ENCODE measurements around the gene CLPSL1.
"Not testable (repeated sequence)": the region's sequence is repeated elsewhere in the genome, so short reads cannot be mapped to it uniquely, and the experiment has no call there.

The CLPSL1 gene, protein sequence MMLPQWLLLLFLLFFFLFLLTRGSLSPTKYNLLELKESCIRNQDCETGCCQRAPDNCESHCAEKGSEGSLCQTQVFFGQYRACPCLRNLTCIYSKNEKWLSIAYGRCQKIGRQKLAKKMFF

DNA sequence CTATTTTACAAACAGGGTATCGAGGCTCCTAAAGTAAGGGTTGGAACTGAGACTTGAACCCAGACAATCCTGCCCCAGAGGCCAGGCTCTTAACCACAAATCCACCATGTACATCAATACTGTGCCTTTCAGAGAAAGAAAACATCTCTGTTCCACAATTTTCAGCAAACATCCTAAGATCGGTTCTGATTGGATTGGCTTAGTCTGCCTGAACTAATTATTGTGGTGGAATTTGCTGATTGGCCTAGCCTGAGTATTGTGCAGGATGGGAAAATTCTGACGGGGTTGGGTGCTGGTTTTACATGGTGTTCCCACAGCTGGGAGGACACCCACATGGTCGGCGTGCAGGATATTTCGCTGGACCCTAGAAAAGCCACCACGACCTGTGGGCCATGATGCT lies at the start of gene CLPSL1:
Gene CLPSL1, plus strand, starts transcription at position 301 of the 400 bp plus-strand sequence. Its CDS starts 92 bp downstream, at position 393.
- DNase-seq, result no peak

DNA sequence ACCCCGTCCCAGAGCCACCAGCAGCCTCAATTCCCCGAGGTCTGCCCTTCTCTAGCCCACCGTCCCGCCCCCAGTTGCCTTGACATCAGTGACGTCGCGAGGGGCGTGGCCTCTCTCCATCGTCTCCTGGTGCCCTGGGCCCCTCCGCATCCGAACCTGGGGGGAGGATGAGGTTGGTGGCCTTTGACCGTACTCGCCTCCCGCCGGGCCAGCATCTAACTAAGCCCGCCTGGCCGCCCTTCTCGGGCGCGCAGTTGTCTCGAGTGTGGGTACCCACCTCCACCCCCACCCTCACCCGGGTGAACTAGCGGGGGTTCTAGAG lies 49.4 kb upstream of the CLPSL1 start:
- peak; percentile 96 for DNase-seq

DNA sequence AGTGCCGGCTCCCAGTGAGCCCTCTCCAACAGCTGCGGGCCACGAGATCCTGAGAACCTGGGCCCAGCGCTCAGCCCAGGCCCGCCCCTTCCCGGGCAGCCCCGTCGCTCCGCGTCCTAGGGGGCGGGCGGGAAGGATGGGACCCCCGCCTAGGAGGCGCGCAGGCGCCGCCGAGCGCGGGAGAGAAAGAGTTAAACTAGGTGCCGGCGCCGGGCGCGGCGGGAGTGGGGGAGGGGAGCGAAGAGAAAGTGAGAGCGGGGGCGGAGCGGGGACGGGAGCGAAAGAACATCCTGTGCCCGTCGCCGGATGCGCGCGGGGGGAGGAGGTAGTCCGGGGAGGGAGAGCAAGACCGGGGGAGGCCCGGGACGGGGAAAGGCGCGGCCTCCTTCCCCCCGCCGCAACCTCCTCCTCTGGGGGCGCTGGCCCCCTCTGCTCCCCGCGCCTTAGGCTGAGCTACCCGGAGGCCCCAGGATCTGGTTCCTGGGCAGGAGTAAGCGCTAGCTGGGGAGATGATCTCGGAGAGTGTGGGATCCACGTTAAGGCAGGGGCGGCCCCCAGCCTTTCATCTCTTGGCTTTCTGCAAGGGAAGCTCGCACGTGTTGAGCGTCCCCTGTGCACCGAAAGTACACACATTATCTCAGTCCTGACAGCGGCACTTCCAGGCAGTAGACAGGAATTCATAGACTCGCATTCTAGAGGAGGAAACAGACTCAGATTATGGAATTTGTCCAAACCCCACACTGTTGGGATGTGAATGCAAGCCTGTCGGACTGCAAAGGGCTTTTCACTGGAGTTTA lies 48.9 kb upstream of the CLPSL1 start:
- DNase-seq, result peak; percentile 90

DNA sequence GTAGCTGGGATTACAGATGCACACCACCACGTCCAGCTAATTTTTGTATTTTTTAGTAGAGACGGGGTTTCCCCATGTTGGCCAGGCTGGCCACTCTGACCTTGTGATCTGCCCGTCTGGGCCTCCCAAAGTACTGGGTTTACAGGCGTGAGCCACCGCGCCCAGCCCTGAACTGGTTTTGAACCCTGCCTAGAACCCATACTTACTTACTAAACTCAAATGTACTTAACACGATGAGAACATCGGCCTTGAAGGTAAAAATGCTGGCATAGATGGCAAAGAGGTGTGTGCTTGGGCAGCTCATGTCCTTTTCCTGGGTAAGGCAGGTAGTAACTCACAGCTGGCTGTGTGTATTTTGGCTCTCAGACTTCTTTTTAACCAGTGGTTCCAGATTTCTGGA lies 47.2 kb upstream of the CLPSL1 start:
- no peak for DNase-seq

DNA sequence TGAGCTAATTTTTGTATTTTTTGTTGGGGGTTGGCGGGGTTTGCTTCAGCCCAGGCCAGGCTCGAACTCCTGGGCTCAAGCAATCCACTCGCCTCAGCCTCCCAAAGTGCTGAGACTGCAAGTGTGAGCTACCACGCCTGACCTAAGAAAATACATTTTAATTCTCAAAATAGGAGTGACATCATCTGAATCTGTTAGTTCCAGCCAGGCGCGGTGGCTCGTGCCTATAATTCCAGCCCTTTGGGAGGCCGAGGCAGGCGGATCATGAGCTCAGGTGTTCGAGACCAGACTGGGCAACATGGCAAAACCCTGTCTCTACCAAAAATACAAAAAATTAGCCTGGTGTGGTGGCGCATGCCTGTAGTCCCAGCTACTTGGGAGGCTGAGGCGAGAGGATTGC lies 46.5 kb upstream of the CLPSL1 start:
- DNase-seq, result not testable (repeated sequence)

DNA sequence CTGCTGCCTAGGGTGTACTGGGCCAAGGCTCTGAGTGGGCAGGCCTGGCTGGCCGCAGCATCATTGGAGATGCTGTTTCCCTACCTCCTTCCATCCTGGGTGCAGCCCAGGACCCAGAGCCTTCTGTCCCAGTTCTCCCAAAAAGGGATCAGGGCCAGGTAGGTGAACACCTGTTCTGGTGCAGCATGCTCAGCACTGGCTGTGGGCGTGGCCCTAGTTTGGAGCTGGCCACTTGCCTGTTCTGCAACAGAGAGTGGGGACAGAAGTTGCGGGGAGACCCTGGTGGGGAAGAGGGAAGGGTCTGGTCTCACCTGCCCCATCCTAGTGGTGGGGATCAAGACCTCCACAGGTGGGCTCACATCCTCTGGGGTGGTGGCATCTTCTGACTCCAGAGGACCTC lies 45.4 kb upstream of the CLPSL1 start:
- no peak for DNase-seq

DNA sequence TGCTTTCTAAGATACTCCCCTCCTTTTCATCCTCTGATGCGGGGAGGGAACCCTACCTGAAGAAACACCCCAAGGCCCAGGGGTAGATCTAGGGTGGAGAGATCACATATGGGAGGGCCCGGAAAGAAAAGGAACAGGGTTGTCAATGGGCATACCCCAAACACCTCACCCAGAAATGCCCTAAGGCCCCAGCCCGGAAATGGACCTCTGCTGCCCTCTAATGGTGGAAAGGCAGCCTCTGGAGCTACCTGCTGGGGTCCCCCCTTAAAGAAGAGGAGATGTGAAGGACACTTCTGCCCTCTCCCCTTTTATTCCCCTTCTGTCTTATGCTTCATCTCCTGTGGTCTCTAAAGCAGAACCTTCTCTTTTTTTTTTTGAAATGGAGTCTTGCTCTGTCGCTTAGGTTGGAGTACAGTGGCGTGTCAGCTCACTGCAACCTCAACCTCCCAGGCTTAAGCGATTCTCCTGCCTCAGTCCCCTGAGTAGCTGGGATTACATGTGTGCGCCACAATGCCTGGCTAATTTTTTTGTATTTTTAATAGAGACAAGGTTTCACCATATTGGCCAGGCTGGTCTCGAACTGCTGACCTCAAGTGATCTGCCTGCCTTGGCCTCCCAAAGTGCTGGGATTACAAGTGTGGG lies 44.4 kb upstream of the CLPSL1 start:
- DNase-seq, result peak; percentile 86

DNA sequence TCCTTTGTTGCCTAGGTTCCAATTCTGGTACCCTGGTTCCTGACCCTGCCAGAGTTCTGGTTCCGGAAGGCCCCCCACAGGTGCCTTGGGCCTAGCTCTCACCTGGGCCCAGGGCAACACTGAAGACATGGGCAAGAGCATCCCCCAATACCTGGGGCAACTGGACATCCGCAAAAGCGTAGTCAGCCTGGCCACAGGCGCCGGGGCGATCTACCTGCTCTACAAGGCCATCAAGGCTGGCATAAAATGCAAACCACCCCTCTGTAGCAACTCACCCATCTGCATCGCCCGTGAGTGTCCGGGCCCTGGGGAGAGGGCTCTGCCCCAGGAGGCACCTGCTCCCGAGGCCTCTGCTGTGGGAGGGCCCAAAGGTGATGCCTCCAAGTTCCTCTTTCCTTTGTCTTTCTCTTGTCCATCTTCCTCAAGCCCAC lies 43.8 kb upstream of the CLPSL1 start, which contains the start of gene ARMC12:
Gene ARMC12, plus strand, starts transcription at position 51 of the 431 bp plus-strand sequence. Its CDS starts 77 bp downstream, at position 128.
- no peak for DNase-seq

DNA sequence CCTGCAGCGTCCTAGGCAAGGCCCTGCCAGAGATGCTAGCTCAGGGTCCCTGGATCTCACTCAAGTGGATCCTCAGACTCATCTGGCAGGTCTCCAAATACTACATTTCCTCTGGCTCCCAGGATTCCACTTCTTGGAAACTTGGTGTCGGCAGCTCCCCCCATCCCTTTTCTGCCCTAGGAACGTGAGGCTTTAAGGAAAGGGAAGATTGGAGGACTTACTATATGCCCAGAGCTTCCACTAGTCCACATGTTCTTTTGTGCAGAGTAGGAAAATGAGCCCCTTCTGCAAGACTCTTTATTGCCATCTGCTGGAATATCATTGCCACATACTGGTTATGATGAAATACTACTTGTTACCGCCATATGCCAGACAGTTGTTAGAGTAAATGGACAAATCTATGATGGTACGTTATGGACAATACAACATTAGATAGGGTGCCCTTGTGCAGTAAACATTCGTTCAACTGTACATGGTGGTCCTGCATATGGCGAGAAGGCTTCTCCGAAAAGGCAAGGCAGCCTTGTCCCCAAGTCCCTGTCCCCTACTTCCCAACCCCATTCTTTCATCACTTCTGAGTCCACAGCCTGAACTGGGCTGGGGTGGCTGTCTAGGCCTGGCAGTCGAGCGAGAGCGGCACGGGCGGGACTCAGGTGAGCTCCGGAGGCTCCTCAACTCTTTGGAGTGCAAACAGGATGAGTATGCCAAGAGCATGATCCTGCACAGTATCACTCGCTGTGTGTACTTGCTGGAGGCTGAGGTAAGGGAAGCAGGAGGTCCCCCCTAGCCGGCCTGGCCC lies 43.2 kb upstream of the CLPSL1 start:
- DNase-seq, result no peak

DNA sequence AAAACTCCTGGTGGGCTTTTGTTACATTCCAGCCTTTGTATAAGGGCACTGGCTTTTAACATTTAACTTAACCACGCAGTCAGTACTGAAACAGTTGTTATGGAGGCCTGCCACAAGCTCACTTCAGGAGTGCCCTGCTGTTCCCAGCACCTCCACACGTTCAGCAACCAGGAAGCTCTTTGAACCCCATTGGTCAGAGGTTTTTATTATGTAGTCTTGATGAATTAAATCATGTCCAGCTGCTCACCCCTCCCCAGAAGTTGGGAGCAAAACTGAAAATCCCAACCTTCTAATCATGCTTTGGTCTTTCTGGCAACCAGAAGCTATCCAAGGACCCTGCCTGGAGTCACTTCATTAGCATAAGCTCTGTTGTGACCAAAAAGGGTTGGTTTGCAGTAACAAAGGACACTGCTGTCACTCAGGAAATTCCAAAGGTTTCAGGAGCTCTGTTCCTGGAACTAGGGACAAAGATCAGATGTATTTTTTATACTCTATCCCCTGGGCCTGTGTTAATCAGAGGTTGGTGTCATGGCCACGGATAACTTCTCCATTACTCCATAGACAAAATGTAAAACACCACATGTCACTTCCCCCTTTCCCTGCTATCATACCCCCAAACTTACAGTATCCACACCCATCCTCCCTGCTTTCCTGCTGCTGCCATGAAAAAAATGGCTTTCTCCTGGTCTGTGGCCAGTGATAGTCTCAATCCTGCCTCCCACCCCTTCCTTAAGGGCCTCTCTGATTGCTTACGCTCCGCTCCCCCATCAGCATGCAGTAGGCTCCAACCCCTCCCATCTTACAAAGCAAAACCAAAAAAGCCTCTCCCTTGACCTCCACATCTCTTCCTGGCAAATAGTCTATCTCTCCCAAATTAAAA lies 40.9 kb upstream of the CLPSL1 start:
- no peak for DNase-seq

DNA sequence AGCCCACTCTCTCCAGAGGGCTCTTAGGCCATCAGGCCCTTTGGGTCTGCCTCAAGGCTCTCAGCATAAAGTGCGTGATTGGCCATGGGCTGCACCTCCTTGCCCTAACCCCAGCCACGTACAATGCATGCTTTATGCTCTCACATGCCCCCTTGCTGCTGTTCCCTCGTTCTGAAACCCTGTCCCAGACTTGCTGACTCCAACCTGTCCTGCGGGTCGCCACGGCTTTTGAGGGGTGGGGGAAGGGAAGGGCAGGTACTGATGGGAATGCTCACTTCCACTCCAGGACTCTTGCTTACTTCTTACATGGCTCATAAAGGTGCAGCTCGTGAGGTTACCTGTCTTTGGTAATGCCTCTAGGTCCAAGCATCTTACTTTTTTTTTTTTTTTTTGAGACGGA lies 38.0 kb upstream of the CLPSL1 start:
- no peak for DNase-seq

DNA sequence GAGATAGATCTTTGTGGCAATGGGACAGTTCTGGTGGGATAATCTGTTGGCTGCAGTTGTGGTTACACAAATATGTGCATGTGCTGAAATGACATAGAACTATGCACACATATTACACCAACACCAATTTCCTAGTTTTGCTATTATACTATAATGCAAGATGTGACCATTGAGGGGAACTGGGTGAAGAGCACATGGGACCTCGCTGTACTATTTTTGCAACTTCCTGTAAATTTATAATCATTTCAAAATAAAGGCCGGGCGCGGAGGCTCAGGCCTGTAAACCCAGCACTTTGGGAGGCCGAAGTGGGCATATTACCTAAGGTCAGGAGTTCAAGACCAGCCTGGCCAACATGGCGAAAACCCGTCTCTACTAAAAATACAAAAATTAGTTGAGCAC lies 35.3 kb upstream of the CLPSL1 start:
- DNase-seq, result no peak

DNA sequence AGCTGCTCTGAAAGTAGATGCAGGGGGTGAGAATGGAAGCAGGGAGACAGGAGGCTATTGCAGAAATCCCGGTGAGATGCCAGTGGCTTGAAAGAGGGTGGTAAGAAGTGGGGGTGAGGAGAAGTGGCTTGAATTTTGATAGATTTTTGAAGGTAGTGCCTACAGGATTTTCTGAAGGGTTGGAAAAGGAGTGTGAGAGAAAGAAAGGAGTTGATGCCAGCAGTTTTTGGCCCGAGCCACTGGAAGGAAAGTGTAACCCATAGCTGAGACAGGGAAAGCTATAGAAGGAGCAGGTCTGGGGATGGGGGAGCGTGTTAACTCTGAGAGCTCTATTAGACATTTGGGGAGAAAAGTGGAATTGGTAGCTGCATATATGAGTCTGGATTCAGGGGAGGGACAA lies 34.3 kb upstream of the CLPSL1 start:
- no peak for DNase-seq

DNA sequence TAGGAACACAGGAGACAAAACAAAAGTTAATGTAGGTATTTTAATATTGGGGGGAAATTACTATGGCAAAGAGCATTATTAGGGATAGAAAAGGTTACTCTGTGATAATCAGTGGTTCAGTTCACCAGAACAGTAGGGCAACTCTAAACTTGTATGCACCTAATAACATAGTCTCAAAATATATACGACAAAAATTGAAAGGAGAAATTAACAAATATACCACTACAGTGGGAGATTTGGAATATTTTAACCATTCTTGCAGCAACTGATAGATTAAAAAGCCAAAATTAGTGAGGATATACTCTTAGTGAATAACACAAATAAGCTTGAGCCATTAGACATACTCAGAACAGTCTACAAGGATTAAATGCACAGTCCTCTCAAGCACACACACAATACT lies 32.9 kb upstream of the CLPSL1 start:
- no peak for DNase-seq

DNA sequence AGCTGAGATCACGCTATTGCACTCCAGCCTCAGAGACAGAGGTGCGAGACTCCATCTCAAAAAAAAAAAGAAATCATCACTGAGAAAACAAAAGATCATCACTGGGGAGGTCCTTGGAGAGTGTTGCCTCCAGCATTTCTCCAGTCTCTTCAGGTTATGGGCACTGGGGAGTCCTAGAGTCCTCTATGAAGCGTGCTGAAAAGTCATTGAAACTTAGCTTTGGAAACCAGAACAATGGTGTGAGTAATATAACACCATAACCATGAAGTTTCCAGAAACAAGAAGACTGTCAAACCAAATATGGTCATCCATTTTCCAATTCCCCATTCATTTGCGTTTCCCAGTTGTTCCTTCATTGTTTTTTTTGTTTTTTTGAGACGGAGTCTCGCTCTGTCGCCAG lies 30.3 kb upstream of the CLPSL1 start:
- no peak for DNase-seq

DNA sequence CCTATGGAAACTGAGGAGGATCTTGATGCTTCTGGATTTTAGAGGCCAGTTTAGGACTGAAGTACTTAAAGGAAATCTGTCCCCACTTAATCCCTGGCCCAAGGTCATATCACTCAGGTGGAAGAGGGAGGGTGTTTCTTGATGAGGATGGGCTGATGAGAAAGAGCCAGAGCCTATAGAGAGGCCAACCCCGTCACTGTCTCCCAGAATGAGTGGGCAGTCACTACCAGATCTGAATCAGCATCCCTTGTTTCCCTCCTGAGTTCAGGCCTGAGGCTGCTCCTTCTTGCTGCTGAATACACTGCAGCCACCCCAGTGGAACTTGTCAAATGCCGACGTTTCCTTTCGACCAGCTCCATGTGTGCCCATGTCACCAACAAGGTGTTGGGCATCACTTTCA lies 29.2 kb upstream of the CLPSL1 start:
- no peak for DNase-seq

DNA sequence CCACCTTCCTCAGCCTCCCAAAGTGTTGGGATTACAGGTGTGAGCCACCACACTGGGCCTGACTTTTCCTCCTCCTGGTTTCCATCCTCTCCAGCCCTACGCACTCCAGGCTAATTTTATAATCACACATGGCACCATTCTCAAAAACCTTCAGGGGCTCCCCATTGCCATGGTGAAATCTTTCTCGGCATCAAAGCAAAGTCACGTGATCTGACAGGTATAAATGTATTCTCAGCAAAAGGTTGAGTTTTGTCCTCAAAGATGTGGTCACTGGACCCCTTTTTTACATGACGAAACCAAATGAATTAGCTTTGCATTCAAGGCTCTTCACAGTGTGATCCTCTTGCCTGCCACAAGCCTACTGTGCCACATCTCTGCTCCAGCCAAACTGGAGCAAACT lies 28.5 kb upstream of the CLPSL1 start:
- DNase-seq, result no peak

DNA sequence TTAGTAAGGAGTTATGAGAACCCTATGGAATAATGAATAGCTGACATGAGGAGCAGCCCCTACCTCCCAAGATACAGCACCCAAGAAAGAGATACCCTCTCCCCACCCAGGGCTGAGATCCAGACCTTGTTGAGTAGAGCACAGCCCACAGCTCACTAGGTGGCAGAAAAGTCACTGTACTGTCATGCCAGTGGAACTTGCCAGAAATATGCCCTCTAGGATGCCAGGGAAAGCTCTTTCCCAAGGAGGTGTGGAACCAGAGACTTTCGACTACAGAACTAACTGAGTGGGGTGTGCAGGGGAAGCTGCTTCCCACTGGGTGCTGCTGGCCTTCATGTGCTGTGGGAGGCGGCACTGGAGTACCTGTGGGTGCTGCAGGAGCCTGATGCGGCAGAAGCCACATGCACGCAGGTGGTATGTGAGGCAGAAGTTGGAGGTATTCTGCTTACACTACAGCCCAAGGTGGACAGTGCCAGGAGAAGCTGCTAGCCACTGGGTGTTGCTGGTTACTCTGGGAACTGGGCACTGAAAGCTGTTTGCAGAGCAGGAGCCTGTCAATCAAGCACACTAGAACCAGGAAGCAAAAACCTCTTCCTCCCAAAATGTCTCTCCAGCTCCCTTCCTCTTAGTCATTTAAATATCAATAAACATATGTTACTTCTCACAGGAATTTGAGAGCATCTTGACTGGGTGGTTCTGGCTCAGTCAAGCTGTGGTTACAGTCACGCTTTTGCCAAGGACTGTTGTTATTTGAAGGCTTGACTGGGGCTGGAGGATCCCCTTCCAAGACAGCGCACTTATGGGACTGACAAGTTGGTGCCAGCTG lies 26.2 kb upstream of the CLPSL1 start:
- no peak for DNase-seq

DNA sequence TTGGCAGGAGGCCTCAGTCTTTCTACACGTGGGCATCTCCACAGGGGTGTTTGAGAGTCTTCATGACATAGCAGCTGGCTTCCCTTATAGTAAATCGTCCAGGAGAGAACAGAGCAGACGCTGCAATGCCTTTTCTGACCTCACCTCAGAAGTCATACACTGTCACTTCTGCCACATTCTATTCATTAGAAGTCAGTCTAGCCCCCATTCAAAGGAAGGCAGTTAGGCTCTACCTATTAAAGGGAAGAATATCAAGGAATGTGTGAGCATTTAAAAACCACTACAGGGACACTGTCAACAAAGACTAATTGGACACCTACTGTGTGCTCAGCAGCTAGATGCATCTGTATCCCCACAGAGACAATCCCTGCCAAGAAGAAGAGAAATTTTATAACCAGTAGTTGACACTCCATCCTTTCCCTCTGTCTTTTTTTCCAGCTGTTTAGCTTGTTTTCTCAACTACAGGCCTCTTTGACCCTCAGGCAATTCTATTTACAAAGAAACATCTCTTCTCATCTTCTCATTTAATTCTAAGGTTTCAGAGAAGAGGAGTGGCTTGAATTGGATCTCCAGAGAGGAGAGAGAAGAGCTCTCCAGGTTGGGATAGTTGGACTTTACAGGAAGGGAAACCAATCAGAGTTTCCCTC lies 25.4 kb upstream of the CLPSL1 start:
- no peak for DNase-seq

DNA sequence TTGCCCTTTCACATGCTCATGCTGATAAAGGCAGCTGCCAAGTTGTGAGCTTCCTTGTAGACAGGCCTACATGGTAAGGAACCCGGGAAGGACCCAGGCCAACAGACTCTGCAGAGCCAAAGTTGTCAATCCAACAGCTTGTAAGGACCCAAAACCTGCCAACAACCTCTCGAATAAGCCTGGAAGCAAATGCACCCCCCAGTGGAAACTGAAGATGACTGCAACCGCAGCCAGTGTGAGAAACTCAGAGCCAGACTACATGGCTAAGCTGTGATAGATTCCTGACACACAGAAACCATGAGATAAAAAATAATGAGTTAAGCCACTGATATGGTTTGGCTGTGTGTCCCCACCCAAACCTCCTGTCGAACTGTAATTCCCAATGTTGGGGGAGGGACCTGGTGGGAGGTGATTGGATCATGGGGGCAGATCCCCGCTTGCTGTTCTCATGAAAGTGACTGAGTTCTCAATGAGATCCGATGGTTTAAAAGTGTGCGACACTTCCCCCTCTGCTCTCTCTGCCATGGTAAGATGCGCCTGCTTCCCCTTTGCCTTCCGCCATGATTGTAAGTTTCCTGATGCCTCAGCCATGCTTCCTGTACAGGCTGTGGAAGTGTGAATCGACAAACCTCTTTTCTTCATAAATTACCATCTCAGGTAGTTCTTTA lies 23.2 kb upstream of the CLPSL1 start:
- no peak for DNase-seq
